Ammon's horn (tissue), 1 donor: ENCODE data around the gene CSNK2B.

ENCODE experiments used
- DNase-seq: peaks from one replicate; pipeline ENCODE4 v3.0.0-alpha.2; 2016; ENCODE audit warnings: low spot score

The CSNK2B gene

DNA sequence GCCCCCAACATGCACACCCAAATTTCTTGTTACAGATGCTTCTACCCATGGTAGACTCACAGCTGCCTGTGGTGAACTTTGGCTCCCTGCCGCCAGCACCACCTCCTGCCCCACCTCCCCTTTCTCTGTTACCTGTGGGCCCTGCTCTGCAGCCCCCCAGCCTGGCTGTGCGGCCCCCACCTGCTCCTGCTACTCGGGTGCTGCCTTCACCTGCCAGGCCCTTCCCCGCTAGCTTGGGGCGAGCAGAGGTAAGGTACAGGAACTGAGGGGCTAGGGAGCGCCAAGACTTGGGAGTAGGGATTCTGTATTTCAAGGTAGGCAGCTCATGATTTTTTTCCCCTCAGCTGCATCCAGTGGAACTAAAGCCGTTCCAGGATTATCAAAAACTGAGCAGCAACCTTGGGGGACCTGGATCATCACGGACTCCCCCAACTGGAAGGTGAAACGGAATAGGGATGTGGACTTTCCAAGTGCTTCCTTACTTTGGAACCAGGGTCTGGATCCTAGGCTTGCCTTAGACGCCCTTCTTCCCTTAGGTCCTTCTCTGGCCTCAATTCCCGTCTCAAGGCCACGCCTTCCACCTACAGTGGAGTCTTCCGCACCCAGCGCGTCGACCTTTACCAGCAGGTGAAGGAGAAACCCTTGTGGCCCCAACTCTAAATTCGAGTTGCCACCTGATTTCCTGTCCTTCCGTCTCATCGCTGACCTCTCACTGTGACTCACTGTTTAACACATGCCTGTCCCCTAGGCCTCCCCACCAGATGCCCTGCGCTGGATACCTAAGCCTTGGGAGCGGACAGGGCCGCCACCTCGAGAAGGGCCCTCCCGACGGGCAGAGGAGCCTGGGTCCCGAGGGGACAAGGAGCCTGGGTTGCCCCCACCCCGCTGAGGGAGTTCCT lies 28.9 kb upstream of the CSNK2B start:
- no peak for DNase-seq

DNA sequence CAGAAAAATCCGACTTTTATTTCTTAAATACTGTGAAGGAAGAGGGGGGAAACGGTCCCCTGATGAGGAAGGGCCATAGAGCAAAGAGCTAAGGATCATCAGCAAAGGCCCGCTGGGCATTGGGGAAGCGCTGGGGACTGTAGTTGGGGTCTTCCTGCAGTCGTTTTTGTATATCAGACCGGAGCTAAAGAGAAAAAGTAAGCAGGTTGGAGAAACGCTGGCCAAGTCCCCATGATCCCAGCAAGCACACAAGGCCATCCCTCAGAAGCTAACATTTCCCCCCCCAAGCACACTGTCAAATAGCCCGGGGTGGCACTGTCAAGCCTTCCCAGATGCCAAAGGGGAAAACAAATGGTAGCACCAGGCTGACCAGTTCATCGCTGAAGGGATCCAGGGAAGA lies 26.8 kb upstream of the CSNK2B start:
- DNase-seq, result no peak

DNA sequence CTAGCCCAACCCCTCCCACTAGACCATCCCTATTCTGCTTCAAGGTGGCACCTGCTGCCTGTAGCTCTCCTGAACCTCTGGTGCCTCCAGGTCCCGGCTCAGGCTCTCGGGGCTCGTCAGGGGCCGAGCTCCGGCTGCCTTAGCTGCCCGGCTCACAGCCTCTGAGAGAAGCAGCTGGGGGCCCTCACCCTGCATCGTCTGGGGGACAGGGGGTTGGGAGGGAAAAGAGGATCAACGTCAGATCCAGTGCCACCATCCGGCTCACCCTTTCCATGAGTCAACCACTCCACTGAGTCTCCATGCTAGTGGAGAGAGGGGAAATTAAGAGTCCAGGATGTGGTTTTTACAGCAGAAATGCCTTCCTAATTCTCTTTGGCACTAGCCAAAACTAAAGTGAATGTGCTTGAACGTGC lies 26.4 kb upstream of the CSNK2B start:
- no peak for DNase-seq

DNA sequence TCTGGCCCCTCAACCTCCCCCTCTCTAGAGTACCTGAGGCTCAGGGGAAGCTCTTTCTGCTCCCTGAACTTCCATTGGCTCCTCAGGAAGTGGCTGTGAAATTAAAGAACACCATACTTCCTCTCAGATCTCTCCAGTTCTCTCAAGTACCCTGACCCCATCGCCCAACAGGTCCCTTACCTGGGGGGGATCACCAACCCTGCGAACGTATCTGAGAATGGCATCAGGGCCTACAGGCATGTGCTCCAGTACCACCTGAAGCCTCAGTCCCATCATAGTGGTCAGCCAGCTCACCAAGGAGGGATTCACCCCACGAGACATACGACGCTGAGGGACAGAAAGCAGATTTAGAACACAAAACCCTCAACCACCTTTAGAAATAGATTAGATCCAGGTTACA lies 25.3 kb upstream of the CSNK2B start:
- no peak for DNase-seq

DNA sequence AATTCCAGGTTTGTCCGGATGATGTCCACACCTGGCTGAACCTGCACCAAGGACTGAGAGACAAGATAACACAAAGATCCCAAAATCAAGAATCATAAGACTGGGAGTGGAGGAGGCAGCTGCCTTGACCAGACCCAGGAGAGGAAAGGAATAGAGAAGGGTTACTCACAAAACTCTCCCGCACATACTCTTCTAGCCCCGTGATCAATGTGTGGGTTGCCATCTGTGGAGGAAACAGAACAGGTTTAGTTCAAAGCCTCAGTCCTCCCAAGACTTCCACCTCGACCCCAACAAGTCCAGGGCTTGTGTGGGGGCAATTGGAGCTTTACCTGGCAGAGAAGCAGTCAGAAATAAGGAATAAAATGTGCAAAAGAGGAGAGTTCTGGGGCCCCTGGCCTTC lies 24.5 kb upstream of the CSNK2B start:
- DNase-seq, result no peak

DNA sequence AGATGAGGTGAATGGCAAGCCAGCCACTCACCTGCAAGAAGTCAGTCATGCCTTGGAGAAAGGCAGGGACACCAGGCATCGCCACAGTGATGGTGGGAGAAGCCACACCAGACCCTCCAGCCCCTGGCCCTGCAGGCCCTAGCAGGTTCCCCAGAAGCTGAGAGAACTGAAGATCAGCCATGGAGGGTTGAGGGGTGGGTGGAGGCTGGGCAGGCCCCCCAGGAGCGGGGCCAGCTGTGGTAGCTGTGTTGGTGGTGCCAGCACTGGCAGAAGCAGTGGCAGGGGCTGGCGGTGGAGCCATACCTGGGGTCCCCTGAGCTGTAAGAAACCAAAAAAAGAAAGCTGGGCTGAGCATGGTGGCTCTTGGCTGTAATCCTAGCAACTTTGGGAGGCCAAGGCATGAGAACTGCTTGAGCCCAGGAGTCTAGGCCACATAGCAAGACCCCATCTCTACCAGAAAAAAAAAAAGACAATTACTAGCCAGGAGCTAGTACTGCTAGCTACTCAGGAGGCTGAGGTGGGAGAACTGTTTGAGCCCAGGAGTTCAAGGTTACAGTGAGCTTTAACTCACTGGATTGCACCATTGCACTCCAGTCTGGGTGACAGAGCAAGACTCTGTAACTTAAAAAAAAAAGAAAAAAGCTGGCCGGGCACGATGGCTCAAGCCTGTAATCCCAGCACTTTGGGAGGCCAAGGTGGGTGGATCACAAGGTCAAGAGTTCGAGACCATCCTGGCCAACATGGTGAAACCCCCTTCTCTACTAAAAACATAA lies 22.9 kb upstream of the CSNK2B start:
- no peak for DNase-seq

DNA sequence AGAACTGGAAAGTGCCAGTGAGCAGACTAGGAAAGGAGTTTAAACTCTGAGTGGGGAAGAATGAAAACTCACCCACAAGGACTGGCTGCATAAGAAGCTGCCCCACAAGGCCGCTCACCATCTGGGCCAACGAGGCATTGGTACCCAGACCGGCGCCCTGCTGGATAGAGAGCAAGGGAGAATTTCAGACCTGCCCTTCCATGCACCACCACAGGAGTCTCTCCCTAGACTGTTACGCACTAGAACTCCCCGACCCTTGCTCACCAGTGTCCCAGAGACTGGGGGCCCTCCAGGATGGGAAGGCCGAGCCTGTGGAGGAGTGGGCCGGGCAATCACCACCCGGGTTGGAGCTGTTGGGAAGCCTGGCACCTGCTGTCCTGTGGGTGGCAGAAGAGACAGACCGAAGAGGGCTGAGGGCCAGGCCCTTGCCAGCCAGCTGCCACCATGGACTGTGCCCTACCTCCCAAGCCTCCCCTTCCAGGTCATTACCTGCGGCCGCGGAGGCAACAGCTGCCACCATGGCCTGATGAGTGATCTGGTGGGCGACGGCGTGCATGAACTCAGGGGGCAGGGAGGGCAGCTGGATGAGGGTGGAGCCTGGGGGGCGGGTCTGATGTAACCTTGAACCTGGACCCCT lies 21.9 kb upstream of the CSNK2B start:
- DNase-seq, result no peak

DNA sequence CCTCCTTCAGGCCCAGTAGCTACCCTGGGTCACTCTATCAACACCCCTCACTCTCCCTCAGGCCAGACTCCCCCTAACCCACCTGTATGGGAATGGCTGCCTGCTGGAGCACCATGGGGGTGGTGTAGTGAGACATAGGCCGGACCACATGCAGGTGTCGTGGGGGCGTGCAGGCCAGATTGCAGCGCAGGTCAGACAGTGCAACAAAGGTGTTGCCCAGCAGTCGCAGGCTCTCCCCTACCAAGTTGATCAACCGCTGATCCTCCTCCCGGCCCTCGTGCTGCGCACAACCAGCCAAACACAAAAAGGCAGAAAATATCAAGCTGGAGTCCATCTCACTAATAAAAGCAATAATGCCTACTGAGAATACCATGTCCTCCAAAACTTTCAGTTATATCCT lies 20.6 kb upstream of the CSNK2B start:
- no peak for DNase-seq

DNA sequence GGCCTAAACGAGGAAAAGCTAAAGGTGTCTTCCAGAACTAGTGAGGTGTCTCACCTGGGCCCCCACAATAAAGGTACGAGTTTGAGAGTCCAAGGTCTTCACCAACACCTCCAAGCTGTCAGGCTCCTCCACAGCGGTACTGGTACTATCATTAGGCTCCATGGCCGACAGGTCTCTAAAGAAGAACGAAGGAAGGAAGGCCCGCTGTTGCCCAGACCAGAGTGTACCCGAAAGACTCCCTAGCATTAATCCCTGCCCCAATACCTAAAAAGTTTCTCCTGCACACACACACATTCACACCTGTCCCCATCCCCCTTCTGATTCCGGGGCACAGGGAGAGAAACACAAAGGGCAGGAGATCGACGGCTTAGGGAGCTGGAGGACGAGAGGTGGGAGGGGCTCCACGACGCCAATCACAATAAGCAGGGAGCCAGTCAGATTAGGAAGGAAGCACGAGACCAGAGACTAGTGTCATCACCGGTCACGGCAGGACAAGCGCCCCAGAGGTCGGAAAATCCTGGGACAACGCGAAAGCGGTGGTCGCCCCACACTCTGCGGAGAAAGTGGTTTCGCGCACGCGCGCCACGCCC lies 14.2 kb upstream of the CSNK2B start:
- DNase-seq, result peak; percentile 79

DNA sequence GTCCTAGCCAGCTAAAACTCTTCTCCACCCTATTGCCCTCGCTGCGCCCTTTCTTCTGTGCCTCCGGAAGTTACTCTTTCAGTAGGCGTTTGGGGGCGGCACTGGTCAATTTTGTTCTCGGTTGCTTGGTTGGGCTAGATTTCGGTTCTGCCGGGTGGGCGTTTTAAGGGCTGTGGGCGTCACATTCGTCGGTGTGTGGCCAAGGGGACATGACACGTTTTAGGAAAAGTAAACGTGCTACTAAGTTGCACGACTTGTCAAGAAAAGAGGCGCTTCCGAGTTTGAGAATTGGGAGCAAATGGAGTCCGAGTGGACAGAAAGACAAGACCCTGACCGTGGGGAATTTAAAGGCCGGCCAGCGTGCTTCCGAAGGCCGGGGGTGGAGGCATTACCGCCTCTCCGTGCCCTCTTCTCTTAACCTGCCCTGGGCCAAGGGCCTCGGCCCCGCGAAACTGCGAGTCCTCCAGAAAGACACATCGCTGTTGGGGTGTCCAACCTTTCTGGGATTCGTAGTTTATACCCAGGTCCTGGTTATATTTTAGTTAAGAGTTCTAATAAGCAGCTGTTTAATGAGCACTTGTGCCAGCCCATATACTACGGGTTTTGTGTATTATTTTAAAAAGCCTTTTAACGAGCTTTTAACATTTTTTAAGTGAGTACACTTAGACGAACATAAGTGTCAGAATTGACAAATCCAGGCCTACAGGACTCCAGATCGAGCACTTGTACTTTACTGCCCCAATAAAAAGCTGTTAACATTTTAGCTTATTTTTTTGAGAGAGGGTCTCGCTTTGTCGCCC lies 12.8 kb upstream of the CSNK2B start:
- DNase-seq, result peak; percentile 92

DNA sequence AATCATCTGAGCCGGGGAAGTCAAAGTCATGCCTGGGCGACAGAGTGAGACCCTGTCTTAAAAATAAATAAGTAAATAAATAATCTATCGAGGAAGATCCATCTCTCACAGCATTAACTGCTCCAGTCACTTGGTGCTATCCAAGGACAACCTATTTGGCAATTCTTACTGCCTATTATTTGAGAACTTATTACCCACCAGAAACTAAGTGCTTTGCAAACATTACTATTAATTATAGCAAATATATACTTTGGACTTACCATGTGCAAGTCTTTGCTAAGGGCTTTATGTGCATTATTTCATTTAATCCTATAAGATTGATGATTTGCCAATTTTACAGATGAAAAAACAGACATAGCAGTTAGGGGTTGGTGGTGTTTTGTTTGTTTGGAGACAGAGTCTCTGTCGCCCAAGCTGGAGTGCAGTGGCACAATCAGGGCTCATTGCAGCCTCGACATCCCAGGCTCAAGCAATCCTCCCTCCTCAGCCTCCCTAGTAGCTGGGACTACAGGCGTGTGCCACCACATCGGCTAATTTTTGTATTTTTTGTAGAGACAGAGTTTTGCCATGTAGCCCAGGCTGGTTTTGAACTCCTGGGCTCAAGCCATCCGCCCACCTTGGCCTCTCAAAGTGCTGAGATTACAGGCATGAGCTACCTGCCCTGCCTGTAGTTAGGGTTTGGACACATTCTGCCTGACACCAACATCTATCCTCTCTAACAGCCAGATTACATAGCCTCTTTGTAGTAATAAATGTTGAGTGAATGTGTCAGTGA lies 11.1 kb upstream of the CSNK2B start:
- DNase-seq, result no peak

DNA sequence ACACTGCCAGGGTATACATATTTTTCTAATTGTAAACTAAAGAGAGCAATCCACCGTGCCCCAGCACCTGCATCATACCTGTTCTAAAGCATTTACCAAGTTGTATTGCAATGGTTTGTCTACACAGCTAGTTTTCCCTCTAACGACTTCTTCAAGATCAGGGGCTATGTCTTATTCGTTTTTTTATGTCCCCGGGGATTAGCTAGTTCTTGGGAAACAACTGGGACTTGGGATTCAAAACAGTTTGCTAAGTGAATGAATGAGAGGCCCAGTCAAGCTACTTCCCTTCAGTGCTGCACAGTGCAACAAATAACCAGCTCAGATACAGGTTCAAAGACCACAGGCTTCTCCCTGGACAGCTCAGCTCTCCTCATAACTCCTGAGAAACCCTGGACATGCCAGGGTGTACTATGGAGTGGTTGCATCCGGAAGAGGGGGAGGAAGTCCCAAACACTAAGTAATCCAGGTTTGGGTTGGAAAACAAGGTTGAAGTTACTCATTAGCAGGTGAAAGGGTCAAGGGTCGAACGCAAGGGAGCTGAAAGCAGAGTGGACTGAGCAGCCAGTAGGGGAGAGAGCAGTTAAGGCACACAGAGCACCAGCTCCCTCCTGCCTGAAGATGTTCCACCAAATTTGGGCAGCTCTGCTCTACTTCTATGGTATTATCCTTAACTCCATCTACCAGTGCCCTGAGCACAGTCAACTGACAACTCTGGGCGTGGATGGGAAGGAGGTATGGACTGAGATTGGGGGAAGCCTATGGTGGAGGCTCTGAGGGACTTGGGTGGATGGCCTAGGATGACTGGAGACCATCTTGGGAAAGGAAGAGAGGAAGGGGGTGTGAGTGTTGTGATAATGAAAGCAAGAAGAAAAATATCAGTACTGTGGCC lies 10.3 kb upstream of the CSNK2B start, which contains the start of gene APOM:
Gene APOM (plus strand): TSS at position 546 of the 889 bp plus-strand sequence. CDS start 73 bp downstream, at position 619.
- DNase-seq, result no peak

DNA sequence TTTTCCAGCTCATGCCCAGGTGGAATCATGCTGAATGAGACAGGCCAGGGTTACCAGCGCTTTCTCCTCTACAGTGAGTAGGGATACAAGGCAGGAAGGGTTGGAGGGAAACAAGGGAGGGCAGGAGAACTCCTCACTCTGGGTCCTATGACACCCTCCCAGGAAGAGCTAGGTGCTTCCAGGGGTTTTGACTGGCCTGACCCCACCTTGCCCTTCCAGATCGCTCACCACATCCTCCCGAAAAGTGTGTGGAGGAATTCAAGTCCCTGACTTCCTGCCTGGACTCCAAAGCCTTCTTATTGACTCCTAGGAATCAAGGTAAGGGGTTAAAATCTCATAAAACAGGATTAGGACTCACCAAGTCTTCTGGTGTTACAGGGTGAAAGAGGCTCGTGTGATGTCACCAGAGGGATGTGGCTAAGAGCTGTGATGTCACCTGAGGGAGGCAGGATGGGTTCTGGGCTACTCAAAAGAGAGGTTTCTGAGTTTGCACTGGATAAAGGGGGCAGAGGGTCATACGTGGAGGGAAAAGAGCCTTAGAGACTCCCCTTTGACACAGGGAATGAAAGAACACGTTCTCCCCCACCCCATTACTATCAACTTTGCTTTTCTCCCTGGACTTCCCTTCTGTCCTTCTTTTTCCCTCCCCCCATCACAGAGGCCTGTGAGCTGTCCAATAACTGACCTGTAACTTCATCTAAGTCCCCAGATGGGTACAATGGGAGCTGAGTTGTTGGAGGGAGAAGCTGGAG lies 8.3 kb upstream of the CSNK2B start:
- no peak for DNase-seq

DNA sequence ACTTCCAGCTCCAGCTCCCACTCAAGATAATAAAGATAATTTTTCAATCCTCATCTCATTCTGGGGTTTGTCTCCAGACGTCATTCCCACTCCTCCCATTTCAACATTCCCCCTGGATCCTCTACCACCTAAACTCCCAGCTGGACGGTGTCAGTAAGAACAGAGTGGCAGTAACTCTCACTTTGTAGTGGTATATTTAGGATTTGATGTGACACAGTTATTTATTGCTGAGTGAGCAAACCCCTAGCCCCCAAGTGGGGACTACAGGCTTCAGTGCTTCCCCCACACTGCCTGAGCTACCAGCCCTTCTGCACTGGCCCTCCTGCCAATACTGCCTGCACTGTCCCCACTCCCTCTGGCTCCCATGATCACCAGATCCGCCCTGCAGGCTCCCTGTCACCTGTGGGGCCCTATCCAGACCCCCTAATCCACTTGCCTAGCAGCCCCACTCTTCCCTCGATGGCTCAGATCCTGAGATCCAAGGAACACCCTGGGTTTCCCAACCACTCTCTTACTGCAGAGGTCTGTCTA lies 7.7 kb upstream of the CSNK2B start:
- DNase-seq, result no peak

DNA sequence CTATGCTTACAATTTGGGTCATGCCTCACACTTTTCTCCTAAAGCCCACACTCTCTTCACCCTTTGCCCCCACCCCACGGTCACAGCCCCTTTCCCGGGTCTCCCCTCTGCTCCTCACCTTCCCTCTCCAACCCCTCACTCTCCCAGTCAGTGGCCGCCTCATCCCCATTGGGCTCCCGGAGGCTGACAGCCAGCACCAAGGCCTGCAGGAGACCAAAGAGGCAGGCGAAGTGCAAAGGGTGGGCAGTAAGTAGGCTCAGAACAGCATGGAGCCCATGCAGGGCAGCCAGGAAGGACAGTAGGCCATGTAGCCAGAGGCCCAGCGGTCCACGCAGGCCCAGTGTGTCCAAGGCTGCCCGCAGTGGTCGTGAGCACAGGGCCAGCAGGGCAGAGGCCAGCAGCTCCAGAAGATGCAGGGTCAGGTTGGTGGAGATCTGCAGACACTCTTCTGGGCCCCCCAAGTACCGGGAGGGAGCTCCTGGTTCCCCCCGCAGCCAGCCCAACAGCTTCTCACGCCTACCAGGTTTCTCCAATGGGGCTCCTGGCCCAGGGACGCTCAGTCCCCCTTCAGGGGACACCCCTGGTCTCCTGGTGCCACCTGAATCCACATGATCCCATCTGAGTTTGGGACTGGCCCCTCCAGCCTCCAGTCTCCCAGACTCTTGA lies 6.8 kb upstream of the CSNK2B start:
- DNase-seq, result no peak

DNA sequence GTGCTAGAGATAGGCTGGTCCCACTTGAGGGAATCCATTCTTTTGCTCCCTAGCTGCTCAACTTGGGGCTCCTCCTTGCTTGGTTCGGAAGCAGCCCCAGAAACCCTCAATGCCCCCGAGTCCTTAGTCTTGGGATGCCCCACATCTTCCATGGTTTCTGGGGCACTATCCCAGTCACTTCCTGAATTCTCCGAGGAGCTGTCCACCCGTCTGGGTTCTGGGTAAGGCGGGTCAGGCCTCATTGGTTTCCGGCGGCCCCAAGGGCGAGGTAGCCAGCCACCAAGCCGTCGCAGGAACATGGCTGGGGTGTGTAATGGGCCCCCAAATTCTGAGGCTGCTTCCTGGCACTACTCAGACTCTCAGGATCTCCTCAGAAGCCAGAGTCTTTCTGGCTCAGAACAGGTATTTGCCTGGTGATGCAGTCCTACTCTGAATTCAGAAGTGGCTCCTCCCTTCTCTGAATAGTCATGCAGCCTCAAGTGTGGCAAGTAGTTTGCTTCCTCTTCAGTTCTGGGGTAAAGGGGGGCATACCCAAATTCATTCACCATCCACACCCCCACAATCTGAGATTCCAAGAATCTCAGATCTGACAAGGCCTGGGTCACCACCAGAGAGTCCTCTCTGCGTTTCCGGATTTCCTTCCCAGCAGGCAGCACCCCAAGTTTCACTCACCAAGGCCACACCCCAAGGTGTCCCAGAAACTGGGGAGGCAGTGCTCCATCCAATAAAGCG lies 6.1 kb upstream of the CSNK2B start:
- no peak for DNase-seq
